GM21737 (cell line): Measurements from ENCODE around the gene MPC1.

Source experiments
- ATAC-seq: cut with Tn5 transposase; IDR thresholded peaks from one replicate; pipeline ENCODE4 v1.9.1; 2021; ENCODE audit warnings: mild to moderate bottlenecking, moderate library complexity; ENCODE audit not compliant: unreplicated experiment

Gene MPC1

DNA sequence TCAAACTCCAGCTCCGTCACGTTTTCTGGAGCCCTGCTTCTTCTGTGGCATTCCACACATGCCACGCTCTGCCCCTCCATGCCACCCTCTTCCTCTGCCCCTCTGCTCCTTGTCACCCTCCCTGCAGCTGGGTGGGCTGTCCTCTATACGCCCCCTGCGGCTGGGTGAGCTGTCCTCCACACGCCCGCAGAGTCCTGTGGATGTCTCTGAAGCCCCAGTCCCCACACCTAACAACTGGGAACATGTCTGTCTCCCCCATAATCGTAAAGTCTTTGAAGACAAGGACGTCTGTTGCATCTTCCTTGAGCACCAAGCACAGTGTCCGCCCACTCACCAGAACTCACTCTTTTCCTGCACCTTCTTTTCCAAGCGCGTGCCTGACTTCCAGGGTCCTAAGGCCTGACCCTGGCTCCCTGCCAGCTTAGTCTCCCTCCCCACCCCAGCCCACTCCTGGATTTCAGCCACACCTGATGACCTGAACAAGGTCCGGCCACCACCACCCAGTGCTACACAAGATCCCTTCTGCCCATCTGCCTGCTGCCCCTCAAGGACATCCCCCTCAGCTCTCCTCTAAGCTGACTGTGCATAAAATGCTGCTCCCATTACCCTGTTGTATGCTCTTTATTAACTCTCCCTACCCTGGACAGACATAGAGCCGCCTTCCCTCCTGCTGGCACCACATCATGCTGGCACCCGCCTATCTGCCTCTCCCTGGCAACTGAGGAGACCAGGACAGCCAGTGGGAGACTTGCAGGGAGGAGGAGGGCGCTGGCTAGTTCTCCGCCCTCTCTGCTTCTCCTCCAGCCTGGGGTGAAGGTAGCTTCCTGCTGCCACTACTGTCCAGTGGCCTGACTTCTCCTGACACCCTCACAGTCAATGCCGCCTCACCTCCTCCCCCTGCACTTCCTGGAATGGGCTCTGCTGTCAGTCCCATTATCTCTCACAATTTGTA is 63.8 kb downstream of the MPC1 start:
- ATAC-seq: no peak

- ATAC-seq: no peak
Measured at GRCh38 chr6:166318227-166318626, 64.5 kb downstream of the MPC1 start.

GRCh38 chr6:166317261-166318212 is 65.2 kb downstream of the MPC1 start:
- ATAC-seq: no peak

GRCh38 chr6:166315436-166315835 is 67.3 kb downstream of the MPC1 start:
- no peak for ATAC-seq
